T-helper 2 cell (primary cell): Measurements from ENCODE around the gene C19orf47.
"Not testable (repeated sequence)": the region's sequence is repeated elsewhere in the genome, so short reads cannot be mapped to it uniquely, and the experiment has no call there.

Experiments
- DNase-seq, 5 experiments: peaks; one replicate each; pipeline versions ENCODE4 v3.0.0 to v3.0.0-alpha.2; 2012 to 2022

Gene C19orf47

GRCh38 chr19:40344422-40344821, 3.8 kb downstream of the C19orf47 start:
- no peak for DNase-seq

- no peak for DNase-seq
These were observed 5.4 kb downstream of the C19orf47 start for GRCh38 chr19:40342644-40343311.

- no peak for DNase-seq
These were observed 6.4 kb downstream of the C19orf47 start for GRCh38 chr19:40341601-40342482.

- no peak for DNase-seq
These were observed 9.0 kb downstream of the C19orf47 start for GRCh38 chr19:40339018-40339728.

DNA sequence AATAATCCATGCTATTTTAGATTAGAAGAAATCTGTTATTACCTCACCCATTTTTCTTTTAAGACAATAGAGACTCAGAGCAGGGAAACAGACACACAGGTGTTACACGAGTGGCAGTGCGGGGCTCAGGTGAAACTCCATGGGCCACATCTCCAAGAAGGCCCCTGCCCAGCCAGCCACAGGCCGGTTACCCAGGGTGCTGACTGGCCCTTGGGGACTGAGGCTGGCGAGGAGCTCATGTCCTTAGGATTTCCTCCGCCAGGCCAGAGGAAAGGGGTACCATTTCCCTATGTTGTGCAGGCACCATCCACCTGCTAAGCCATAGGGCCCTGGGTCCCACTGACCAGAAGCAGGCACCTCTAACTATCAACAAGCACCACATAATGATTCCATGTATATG, 10.6 kb downstream of the C19orf47 start:
- no peak for DNase-seq

- DNase-seq, result no peak
These were observed 11.1 kb downstream of the C19orf47 start for GRCh38 chr19:40337107-40337506.

GRCh38 chr19:40336601-40336900, 11.6 kb downstream of the C19orf47 start:
- no peak for DNase-seq

GRCh38 chr19:40335855-40336600, 12.2 kb downstream of the C19orf47 start:
- no peak for DNase-seq

DNA sequence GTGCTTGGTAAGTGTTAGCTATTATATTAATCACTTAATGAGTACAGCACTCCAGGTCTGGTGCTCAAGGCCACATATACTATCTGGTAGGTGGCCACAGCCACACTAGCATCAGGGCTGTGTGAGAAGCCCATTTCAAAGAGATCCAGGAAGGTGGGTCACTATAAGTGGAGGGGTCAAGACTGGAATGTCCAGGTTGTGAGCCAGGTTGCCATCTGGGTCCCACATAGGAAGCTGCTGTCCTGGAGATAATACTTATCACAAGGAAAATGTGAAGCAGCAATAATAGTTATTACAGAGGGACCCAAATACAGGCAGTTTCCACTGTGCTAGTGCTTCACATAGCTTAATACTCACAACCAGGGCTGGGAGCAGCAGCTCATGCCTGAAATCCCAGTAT, 13.1 kb downstream of the C19orf47 start:
- no peak for DNase-seq

DNA sequence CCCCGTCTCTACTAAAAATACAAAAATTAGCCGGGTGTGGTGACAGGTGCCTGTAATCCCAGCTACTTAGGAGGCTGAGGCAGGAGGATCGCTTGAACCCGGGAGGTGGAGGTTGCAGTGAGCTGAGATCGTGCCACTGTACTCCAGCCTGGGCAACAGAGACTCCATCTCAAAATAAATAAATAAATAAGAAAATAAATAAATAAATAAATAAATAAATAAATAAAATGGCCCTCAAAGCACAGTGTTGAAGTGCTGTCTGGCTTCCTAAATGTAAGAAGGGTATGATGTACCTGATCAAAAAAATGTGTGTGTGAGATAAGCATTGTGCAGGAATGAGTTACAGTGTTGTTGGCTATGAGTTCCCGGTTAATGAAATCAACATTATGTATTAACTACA, 15.1 kb downstream of the C19orf47 start:
- DNase-seq, result not testable (repeated sequence)

- no peak for DNase-seq
These were observed 15.5 kb downstream of the C19orf47 start for GRCh38 chr19:40332669-40333068.

- no peak for DNase-seq
These were observed 17.1 kb downstream of the C19orf47 start for GRCh38 chr19:40331052-40331451.

GRCh38 chr19:40326201-40326600, 22.0 kb downstream of the C19orf47 start:
- DNase-seq, result no peak

- DNase-seq, result no peak
These were observed 24.5 kb downstream of the C19orf47 start for GRCh38 chr19:40323705-40324104.

GRCh38 chr19:40322951-40323615, 25.1 kb downstream of the C19orf47 start:
- no peak for DNase-seq

- DNase-seq, result no peak
These were observed 26.0 kb downstream of the C19orf47 start for GRCh38 chr19:40322271-40322610.

- no peak for DNase-seq
These were observed 26.5 kb downstream of the C19orf47 start for GRCh38 chr19:40321566-40322270.

DNA sequence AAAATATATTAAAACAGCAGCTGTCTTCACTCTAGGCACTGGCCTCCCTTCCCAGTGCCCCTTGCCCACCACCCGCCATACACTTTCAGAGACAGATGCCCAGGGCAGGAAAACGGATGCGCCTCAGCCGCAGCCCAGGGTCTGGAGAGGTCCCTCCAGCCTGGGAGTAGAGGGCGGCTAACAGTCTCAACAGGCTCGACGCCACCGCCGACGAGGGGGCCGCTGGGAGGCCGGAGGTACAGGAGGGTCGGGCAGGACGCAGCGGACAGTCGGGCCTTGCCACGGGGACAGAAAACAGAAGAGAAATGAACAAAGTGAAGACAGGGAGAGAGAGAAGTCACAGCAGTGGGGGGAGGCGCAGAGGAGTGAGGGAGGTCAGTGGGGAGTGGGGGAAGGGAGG, 27.1 kb downstream of the C19orf47 start:
- DNase-seq, result no peak

- DNase-seq, result no peak
These were observed 27.6 kb downstream of the C19orf47 start for GRCh38 chr19:40320558-40320935.

DNA sequence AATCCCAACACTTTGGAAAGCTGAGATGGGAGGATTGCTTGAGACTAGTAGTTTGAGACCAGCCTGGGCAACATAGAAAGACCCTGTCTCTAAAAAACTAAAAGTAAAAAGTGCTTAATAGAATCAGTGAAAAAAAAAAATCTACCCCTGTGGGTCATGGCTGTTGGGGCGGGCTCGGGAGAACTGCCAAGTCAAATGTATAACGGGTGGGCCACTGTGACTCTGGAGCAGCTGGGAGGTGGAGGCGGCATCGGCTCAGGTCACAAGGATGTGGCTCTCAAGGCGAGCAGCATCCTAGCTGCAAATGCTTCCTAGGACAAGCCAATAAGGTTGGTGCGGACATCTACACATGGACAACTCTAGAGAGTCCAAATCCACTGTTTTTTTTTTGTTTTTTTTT, 30.9 kb downstream of the C19orf47 start:
- DNase-seq, result no peak

GRCh38 chr19:40315812-40316470, 32.3 kb downstream of the C19orf47 start:
- DNase-seq, result no peak
